ENCODE results near the gene JPH2.

Gene JPH2

DNA sequence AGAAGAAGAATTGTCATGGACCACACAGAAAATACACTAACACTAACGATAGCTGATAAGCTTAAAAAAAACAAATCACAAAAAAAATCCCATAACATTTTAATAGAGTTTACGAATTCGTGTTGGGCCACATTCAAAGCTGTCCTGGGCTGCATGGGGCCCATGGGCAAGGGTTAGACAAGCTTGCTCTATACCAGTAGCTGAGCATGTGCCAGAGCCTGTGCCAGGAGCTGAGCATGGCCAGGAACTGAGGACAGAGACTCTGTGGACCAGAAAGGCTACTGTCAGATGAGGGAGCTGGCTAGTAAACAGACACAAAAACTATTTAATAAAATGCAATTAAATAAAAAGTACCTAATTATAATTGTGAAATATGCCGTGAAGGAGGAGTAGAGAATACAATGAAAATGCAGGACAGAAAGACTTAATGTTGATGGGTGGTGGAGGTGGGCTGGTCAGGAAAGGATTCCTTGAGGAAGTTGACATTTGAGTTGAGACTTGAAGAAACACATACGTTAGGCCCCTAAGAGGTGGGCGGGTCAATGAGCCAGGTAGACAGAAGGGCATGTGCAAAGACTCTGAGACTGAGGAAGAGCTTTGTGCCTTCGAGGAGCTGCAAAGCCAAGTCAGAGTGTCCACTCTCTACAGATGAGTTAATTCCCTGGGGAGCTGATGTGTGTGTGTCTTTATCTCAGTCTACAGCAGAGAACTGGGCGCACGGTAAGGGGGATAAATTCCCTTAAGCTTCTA is 66.1 kb downstream of the JPH2 start:
- TF ChIP-seq ZFX (IDR thresholded peaks at IDR 0.05; ENCODE audit: borderline replicate concordance), result no peak
- TF ChIP-seq, protein P1, sequence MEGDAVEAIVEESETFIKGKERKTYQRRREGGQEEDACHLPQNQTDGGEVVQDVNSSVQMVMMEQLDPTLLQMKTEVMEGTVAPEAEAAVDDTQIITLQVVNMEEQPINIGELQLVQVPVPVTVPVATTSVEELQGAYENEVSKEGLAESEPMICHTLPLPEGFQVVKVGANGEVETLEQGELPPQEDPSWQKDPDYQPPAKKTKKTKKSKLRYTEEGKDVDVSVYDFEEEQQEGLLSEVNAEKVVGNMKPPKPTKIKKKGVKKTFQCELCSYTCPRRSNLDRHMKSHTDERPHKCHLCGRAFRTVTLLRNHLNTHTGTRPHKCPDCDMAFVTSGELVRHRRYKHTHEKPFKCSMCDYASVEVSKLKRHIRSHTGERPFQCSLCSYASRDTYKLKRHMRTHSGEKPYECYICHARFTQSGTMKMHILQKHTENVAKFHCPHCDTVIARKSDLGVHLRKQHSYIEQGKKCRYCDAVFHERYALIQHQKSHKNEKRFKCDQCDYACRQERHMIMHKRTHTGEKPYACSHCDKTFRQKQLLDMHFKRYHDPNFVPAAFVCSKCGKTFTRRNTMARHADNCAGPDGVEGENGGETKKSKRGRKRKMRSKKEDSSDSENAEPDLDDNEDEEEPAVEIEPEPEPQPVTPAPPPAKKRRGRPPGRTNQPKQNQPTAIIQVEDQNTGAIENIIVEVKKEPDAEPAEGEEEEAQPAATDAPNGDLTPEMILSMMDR (IDR thresholded peaks at IDR 0.05), result no peak
- H3K27ac ChIP-seq, result no peak overlapping the region

GRCh38 chr20:44118185-44119033 is 68.6 kb downstream of the JPH2 start:
- TF ChIP-seq ZFX (IDR thresholded peaks at IDR 0.05; ENCODE audit: borderline replicate concordance), result no peak
- TF ChIP-seq, protein P1 (IDR thresholded peaks at IDR 0.05), result no peak
- no peak overlapping the region for H3K27ac ChIP-seq

DNA sequence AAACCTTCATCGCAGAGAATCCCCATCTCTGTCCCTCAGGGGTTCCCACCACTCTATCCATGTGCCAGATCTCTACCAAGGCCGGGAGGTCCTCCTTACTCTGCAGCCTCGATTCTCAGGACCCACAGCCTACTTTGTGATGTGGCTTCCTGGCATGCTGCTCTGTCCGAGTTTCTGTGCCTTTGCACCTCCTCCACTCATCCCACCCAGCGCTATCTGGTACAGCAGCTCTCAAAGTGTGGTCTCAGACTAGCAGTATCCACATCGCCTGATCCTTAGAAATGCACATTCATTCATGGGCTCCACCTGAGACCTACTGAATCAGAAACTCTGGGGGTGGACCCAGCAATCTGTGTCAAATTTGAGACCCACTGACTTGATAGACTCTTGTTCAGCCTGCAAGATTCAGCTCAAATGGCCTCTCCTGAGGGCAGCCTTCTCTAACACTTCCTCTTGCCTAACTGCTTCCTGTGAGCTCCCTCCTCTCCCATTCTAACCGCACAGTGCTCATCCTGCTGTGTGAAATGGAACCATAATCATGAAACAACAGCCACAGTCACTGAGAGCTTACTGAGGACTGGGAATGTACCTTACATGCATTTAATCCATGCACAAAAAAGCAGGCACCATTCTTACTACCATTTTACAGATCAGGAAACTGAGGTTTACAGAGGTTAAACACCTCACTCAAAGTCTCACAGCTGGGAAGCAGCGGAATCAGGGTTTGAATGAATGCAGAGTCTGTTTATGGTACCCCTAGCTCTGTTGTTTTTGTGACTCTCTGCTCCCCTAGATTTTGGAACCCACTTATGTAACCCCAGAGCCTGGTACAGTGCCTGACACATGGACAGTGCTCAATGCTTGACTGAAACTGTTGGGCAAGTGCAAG is 69.4 kb downstream of the JPH2 start:
- TF ChIP-seq, protein P1 (IDR thresholded peaks at IDR 0.05), result no peak
- TF ChIP-seq ZFX (IDR thresholded peaks at IDR 0.05; ENCODE audit: borderline replicate concordance), result no peak

GRCh38 chr20:44115762-44116644 is 71.0 kb downstream of the JPH2 start:
- no peak overlapping the region for H3K27ac ChIP-seq
- no peak for TF ChIP-seq ZFX (IDR thresholded peaks at IDR 0.05; ENCODE audit: borderline replicate concordance)
- TF ChIP-seq, protein P1 (IDR thresholded peaks at IDR 0.05), result no peak

More for the DNA sequence above, 69.4 kb downstream of the JPH2 start:
- H3K27ac ChIP-seq, result no peak overlapping the region

- H3K27ac ChIP-seq, result no peak overlapping the region
- TF ChIP-seq, protein P1 (IDR thresholded peaks at IDR 0.05), result no peak
- no peak for TF ChIP-seq ZFX (IDR thresholded peaks at IDR 0.05; ENCODE audit: borderline replicate concordance)
Measured at GRCh38 chr20:44115181-44115580, 71.8 kb downstream of the JPH2 start.

Data from 22Rv1 (cell line).